ENCODE measurements around the gene PIEZO1. TPM values are rescaled to one million over a fixed set of nuclear protein-coding genes. Genes with fewer than 3 reads are reported as not detected.

Gene PIEZO1
- total RNA-seq, 1 experiment from 2014 or later: 224 TPM

DNA sequence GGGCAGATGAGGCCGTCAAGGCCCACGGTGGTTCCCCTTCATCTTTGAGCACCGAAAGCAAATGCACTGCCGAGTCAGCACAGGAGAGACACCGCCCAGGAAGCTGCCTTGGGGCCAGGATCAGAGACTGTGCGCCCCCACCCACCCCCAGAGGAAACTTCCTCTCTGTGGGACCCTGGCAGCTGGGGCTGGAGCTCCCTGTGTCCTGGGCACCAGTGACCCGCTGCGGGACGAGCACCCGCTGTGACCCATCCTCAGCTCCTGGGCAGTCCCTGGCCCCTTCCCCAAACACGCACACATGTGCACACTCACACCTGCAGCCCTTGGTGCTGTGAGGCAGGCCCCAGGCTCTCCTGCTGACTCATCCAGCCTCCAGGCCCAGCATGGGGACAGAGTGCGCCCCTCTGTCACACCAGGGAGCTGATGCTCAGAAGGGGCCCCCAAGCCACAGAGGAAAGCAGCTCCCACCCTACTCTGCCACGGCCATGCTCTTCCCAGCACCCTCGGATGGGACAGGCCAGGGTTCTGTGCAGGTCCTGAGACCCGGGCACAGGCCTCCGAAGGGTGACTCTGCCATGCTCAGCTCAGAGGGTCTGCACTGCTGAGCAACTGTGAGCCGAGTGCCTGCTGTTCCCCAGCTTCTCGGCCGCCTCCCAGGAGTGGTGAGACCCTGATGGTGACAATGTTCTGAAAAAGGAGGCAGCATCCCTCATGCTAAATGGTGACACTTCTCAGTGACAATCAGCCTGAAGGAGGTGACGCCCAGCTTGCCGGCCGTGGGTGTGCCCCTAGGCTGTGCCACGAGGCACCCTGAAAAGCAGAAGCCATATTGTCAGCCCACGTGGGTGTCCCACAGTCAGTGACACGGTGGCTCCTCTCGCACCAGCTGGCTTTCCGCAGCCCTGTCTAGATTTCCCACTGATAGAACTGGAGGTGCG is 3.6 kb downstream of the PIEZO1 start:
- H3K36me3 ChIP-seq (ENCODE audit: control insufficient read depth in 1 of 2, insufficient read depth in 2 of 2, low read length in 2 of 2): peaks cover 0 to 7% of the 10 kb centered on the region in 2 experiments; a peak in 1 of 4 replicates
- peaks cover 41 to 51% of the 10 kb centered on the region in 2 experiments for H3K4me1 ChIP-seq (ENCODE audit: control insufficient read depth in 1 of 2, insufficient read depth in 2 of 2, low read length in 2 of 2)
- RAD21 ChIA-PET (ENCODE audit: low non-redundant PET in 1 of 2, low total read pairs in 2 of 2, uncharacterized antibody in 2 of 2, unreplicated experiment in 2 of 2): interaction anchor here in 1 of 2 experiments (1.0 kb wide), 1 partner anchor 44 kb away, joined by 3 read pairs; no protein-coding TSS in a partner anchor
- CTCF ChIA-PET: interaction anchor here (8.9 kb wide), 1 partner anchor 44 kb away, joined by 59 read pairs; no protein-coding TSS in a partner anchor
- no peaks in the 10 kb centered on the region for H3K9me3 ChIP-seq (ENCODE audit: control insufficient read depth in 1 of 2, insufficient read depth in 1 of 2, low read depth in 1 of 2, low read length in 2 of 2)
- DNase-seq (ENCODE audit: low read depth, low spot score) (no peak), ATAC-seq (no peak)
- peaks cover 11% of the 10 kb centered on the region; the same call in 1 of the 2 replicates for H4K20me1 ChIP-seq (ENCODE audit: insufficient read depth)
- H3K79me2 ChIP-seq (ENCODE audit: insufficient read depth, low read length): peaks cover 85% of the 10 kb centered on the region
- intact Hi-C loops (cut with micrococcal nuclease): loop anchor here (2.0 kb wide), 1 partner anchor 45 kb away; no protein-coding TSS in a partner anchor
- H3K4me2 ChIP-seq (ENCODE audit: low read length): peak overlapping the region; percentile 92
- no peaks in the 10 kb centered on the region for H3K9me2 ChIP-seq (ENCODE audit: insufficient read depth)
- peak overlapping the region; percentile 91 for H3K27ac ChIP-seq (ENCODE audit: low read depth, low read length)
- TF ChIP-seq YY1 (IDR thresholded peaks at IDR 0.05; ENCODE audit: extremely low read depth, insufficient replicate concordance, low read depth, low read length) (no peak), POLR2AphosphoS5 (IDR thresholded peaks at IDR 0.05; ENCODE audit: low read depth, low read length) (no peak), ELF1 (IDR thresholded peaks at IDR 0.05; ENCODE audit: borderline replicate concordance, low read depth) (no peak)
- TF ChIP-seq, protein P1, sequence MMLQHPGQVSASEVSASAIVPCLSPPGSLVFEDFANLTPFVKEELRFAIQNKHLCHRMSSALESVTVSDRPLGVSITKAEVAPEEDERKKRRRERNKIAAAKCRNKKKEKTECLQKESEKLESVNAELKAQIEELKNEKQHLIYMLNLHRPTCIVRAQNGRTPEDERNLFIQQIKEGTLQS (IDR thresholded peaks at IDR 0.05): no peak
- TF ChIP-seq, protein P2, sequence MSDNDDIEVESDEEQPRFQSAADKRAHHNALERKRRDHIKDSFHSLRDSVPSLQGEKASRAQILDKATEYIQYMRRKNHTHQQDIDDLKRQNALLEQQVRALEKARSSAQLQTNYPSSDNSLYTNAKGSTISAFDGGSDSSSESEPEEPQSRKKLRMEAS (IDR thresholded peaks at IDR 0.05): no peak
- no peaks in the 10 kb centered on the region for H3K27me3 ChIP-seq (ENCODE audit: insufficient read depth, low read length)
- BruUV-seq (replicated peaks): no TSS peak
- peak overlapping the region; percentile 94 for H3K9ac ChIP-seq (ENCODE audit: low read length)
- POLR2A ChIA-PET: interaction anchor here (0.6 to 4.3 kb wide), 8 partner anchors 8 to 32 kb away, joined by 3 to 22 read pairs (median 4); partner anchors contain the start of gene APRT
- H2AFZ ChIP-seq (ENCODE audit: low read depth, low read length, poor library complexity, severe bottlenecking): no peak overlapping the region
- H3K4me3 ChIP-seq (replicated peaks in 1 of 2; ENCODE audit: low read depth in 1 of 2, low read length in 2 of 2): peak overlapping the region in 1 of 2 experiments; percentile 82; a peak in 2 of 4 replicates

Measured in HCT116 (cell line).